H1 (cell line): ENCODE measurements around the gene PDE4B. TPM values are rescaled to one million over a fixed set of nuclear protein-coding genes. Genes with fewer than 3 reads are reported as not detected.

ENCODE experiments used
- PHF8 ChIP-seq: fragments of 200-600 bp; sonication (generic); conservative IDR thresholded peaks from 2 replicates; pipeline ENCODE4 v1.7.1; 2012; ENCODE audit warnings: low read depth, mild to moderate bottlenecking, inconsistent platforms, low read length, moderate library complexity
- RFX5 ChIP-seq: IDR thresholded peaks from 2 replicates; pipeline ENCODE4 v1.6.1; 2011; ENCODE audit warnings: low read depth, low read length, improper control_type of control experiment, borderline replicate concordance
- ZNF274 ChIP-seq: IDR thresholded peaks from 2 replicates; pipeline ENCODE4 v1.7.0; 2012; ENCODE audit warnings: low read length, borderline replicate concordance; ENCODE audit errors: extremely low read depth
- polyA plus RNA-seq, 7 experiments: library from polyadenylated mRNA; depleted of rRNA in 3 of 7; stranded (reverse) in 5 of 7; unstranded in 2 of 7; fragments of >200 nt in 5 of 7; fragments of 200-250 nt in 2 of 7; gene quantifications; 1 replicate in 5 of 7; 2 replicates in 1 of 7; 4 replicates in 1 of 7; pipeline versions ENCODE4 v1.2.1 to v1.2.3, GENCODE V29; 2011 to 2013; ENCODE audit warnings: missing spikeins in 2 of 7, mixed read lengths in 2 of 7
- total RNA-seq: library from RNA; stranded (reverse); fragmentation: NEBNext Ultra II Directional; extraction: Animal tissue kit (Norgen Biotek cat#: 25700); gene quantifications from 2 replicates; pipeline ENCODE4 v1.2.1, GENCODE V29; 2021
- TF ChIP-seq, protein P1 (sequence below): fragments of 300-600 bp; sonication (generic); IDR thresholded peaks from 2 replicates; pipeline ENCODE4 v1.7.1; 2012; ENCODE audit warnings: low read length, moderate library complexity, mild to moderate bottlenecking, inconsistent platforms; ENCODE audit not compliant: insufficient replicate concordance

The PDE4B gene
- total and polyA plus RNA-seq, 2 of the 8 experiments (the other 6 are each of a cell fraction or from before 2014, with no cell fraction given), result 5.0 to 15.1 TPM

GRCh38 chr1:65812065-65812464 is 19.4 kb downstream of the PDE4B start (continued):
- TF ChIP-seq, protein P1, sequence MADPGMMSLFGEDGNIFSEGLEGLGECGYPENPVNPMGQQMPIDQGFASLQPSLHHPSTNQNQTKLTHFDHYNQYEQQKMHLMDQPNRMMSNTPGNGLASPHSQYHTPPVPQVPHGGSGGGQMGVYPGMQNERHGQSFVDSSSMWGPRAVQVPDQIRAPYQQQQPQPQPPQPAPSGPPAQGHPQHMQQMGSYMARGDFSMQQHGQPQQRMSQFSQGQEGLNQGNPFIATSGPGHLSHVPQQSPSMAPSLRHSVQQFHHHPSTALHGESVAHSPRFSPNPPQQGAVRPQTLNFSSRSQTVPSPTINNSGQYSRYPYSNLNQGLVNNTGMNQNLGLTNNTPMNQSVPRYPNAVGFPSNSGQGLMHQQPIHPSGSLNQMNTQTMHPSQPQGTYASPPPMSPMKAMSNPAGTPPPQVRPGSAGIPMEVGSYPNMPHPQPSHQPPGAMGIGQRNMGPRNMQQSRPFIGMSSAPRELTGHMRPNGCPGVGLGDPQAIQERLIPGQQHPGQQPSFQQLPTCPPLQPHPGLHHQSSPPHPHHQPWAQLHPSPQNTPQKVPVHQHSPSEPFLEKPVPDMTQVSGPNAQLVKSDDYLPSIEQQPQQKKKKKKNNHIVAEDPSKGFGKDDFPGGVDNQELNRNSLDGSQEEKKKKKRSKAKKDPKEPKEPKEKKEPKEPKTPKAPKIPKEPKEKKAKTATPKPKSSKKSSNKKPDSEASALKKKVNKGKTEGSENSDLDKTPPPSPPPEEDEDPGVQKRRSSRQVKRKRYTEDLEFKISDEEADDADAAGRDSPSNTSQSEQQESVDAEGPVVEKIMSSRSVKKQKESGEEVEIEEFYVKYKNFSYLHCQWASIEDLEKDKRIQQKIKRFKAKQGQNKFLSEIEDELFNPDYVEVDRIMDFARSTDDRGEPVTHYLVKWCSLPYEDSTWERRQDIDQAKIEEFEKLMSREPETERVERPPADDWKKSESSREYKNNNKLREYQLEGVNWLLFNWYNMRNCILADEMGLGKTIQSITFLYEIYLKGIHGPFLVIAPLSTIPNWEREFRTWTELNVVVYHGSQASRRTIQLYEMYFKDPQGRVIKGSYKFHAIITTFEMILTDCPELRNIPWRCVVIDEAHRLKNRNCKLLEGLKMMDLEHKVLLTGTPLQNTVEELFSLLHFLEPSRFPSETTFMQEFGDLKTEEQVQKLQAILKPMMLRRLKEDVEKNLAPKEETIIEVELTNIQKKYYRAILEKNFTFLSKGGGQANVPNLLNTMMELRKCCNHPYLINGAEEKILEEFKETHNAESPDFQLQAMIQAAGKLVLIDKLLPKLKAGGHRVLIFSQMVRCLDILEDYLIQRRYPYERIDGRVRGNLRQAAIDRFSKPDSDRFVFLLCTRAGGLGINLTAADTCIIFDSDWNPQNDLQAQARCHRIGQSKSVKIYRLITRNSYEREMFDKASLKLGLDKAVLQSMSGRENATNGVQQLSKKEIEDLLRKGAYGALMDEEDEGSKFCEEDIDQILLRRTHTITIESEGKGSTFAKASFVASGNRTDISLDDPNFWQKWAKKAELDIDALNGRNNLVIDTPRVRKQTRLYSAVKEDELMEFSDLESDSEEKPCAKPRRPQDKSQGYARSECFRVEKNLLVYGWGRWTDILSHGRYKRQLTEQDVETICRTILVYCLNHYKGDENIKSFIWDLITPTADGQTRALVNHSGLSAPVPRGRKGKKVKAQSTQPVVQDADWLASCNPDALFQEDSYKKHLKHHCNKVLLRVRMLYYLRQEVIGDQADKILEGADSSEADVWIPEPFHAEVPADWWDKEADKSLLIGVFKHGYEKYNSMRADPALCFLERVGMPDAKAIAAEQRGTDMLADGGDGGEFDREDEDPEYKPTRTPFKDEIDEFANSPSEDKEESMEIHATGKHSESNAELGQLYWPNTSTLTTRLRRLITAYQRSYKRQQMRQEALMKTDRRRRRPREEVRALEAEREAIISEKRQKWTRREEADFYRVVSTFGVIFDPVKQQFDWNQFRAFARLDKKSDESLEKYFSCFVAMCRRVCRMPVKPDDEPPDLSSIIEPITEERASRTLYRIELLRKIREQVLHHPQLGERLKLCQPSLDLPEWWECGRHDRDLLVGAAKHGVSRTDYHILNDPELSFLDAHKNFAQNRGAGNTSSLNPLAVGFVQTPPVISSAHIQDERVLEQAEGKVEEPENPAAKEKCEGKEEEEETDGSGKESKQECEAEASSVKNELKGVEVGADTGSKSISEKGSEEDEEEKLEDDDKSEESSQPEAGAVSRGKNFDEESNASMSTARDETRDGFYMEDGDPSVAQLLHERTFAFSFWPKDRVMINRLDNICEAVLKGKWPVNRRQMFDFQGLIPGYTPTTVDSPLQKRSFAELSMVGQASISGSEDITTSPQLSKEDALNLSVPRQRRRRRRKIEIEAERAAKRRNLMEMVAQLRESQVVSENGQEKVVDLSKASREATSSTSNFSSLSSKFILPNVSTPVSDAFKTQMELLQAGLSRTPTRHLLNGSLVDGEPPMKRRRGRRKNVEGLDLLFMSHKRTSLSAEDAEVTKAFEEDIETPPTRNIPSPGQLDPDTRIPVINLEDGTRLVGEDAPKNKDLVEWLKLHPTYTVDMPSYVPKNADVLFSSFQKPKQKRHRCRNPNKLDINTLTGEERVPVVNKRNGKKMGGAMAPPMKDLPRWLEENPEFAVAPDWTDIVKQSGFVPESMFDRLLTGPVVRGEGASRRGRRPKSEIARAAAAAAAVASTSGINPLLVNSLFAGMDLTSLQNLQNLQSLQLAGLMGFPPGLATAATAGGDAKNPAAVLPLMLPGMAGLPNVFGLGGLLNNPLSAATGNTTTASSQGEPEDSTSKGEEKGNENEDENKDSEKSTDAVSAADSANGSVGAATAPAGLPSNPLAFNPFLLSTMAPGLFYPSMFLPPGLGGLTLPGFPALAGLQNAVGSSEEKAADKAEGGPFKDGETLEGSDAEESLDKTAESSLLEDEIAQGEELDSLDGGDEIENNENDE, result no peak
- TF ChIP-seq RFX5, result no peak
- TF ChIP-seq PHF8, result no peak
- TF ChIP-seq ZNF274, result no peak
